Stimulated activated CD4-positive, alpha-beta T cell treated with anti-CD3 and anti-CD28 coated beads, Interleukin-12 subunit alpha, Interleukin-12 subunit beta, amount 100 ng/mL, for 48 hours (primary cell): ENCODE data around the gene BTBD17.

Experiments
- DNase-seq, 3 donors: peaks; one replicate each; pipeline ENCODE4 v3.0.0-alpha.2; 2020; ENCODE audit warnings: low read depth in 2 of 3, low spot score in 1 of 3

The BTBD17 gene

GRCh38 chr17:74362069-74362405 is 369 bp upstream of the BTBD17 start:
- DNase-seq: no peak

DNA sequence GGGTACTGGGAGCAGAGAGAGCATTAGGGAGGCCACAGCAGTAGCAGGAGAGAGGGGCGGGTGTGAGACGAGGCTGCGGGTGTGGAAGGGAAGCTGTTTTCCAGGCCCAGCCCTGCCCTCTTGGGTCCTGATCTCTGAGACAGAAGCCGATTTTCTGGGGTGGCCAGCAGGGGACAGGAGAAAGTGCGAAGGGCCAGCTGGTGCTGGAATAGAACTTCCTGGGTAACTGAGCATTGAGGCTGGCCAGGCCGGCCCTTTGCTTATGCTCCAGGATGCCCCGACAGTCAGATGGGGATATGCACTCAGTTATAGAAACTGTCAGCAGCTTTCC is 804 bp downstream of the BTBD17 start:
- DNase-seq: no peak

GRCh38 chr17:74359916-74360315 is 1.8 kb downstream of the BTBD17 start:
- DNase-seq: no peak

DNA sequence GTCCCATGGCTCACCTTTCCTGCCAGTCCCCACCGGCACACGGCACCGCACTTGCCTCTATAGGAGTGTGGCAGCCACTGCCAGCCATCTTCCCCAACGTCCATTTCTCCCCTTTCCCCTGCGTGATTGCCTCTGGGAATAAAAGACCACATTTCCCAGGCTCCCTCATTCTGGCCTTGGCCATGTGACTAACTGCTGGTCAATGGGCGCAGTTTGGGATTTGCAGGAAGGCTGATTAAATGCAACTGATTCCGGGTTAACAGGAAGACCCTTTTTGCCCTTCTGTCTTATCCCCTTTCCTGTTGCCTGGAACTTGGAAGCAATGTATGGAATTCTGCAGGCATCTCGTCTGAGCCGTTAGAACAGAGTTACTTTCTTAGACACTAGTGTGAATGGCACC is 3.0 kb downstream of the BTBD17 start:
- DNase-seq: no peak

- DNase-seq: no peak
These were observed 4.2 kb downstream of the BTBD17 start for GRCh38 chr17:74357466-74357809.

DNA sequence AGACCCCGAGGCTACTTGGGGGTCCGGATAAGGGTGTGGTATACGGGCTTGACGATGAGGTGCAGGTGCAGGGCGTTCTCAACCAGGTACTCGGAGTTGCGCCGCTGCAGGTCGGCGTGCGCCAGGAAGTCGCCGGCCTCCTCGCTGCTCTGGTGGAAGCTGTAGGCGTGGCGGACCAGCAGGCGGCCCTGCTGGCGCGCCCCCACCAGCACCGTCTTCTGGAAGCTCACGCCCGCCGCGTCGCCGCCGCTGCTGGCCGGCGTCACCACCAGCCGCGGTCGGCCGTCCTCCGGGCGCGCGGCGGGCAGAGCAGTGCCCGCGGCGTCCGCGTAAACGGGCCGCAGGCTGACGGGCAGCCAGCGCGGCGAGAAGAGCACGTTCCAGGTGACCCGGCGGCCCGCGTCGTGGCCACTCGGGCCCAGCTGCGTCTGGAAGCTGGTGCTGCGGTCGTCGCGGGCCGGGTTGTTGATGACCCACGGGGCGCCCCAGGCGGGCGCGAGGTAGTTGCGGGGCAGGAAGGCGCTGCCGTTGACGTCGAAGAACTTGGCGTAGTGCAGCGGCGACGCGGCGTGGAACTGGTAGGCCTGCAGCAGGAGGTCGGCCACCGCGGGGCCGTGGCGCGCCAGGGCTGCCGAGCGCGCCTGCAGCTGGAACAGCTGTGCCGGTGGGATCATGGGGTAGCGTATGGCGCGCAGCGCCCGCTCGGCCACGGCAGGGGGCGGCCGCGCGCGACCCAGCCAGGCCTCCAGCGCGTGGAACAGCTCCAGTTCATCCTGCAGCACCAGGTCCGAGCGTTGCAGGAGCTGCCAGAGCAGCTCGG is 4.8 kb downstream of the BTBD17 start:
- no peak for DNase-seq

GRCh38 chr17:74355065-74355464 is 6.6 kb downstream of the BTBD17 start:
- no peak for DNase-seq

GRCh38 chr17:74354561-74354960 is 7.1 kb downstream of the BTBD17 start:
- DNase-seq: no peak

GRCh38 chr17:74354123-74354522 is 7.5 kb downstream of the BTBD17 start:
- peak; percentile 58 to 63 (median 60) for DNase-seq

GRCh38 chr17:74353446-74354060 is 8.1 kb downstream of the BTBD17 start:
- DNase-seq: no peak

DNA sequence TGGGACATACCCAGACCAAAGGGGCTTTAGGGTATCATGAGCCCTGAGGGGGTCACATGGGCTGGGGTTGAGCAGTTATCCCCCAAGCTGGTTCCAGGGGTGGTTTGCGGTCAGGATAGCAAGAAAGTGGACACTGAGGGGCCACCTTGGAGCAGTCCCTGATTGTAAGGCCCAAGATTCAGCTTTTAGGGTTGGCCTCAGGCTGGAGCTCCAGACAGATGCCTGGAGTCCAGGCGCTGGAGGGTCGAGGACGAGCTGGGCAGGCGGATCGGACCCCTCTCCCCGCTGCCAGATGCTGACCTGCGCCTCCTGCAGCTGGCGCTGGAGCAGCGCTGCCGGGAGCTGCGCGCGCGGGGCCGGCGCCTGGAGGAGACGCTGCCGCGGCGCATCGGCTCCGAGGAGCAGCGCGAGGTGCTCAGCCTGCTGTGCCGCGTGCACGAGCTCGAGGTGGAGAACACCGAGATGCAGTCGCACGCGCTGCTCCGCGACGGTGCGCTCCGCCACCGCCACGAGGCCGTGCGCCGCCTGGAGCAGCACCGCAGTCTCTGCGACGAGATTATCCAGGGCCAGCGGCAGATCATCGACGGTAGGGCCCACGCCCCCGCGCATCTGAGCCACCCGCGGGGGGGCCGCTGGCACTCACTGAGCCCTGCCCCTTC is 10.0 kb downstream of the BTBD17 start:
- no peak for DNase-seq

DNA sequence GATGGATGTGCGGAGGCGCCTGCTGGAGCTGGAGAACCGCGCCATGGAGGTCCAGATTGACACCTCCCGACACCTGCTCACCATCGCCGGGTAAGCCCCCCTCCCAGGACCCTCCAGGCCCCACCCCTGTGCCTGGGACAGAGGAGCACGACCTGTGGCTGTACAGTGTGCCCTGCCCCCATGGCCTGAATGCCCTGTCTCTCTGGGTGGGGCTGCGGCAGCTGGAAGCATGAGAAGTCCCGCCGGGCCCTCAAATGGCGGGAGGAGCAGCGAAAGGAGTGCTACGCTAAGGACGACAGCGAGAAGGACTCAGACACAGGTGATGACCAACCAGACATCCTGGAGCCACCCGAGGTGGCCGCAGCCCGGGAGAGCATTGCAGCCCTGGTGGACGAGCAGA is 11.2 kb downstream of the BTBD17 start:
- DNase-seq: no peak

DNA sequence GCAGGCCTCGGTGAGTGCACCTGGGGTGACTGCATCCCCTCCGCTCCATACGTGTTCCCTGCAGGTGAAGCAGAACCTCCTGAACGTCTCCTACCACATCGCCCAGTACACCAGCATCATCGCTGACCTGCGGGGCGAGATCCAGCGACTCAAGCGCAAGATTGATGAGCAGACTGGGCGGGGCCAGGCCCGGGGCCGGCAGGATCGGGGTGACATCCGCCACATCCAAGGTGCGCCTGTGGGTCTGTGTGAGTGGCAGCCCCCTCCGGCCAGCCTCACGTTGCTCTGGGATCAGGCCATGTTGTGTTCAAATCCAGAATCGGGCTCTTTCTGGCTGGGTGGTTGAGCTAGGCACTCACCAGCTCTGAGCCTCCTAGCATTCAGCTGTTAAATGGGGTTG is 12.5 kb downstream of the BTBD17 start:
- no peak for DNase-seq

- no peak for DNase-seq
These were observed 14.0 kb downstream of the BTBD17 start for GRCh38 chr17:74347646-74348045.

- DNase-seq: no peak
These were observed 16.0 kb downstream of the BTBD17 start for GRCh38 chr17:74345433-74346241.

- no peak for DNase-seq
These were observed 17.0 kb downstream of the BTBD17 start for GRCh38 chr17:74344658-74345057.

GRCh38 chr17:74343526-74344284 is 18.0 kb downstream of the BTBD17 start:
- no peak for DNase-seq

- no peak for DNase-seq
These were observed 18.5 kb downstream of the BTBD17 start for GRCh38 chr17:74343121-74343520.

DNA sequence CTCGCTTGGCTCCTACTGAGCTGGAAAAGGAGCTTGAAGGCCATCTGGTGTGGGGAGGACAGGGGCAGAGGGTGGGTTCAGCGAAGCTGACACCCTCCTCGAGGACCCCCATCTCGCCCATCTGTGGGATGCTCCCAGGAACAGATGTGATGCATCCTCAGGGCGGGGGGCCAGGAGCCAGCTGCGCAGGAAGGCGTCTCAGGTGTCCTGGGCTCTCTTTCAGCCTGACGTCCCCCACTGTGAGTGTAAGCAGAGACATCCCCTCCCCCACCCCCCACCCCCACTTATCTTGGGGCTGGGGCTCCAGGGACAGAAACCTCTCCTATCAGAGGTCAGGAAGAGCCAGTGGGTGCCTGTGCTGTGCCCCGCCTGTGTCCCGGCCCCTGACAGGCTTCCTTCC is 19.4 kb downstream of the BTBD17 start:
- no peak for DNase-seq

DNA sequence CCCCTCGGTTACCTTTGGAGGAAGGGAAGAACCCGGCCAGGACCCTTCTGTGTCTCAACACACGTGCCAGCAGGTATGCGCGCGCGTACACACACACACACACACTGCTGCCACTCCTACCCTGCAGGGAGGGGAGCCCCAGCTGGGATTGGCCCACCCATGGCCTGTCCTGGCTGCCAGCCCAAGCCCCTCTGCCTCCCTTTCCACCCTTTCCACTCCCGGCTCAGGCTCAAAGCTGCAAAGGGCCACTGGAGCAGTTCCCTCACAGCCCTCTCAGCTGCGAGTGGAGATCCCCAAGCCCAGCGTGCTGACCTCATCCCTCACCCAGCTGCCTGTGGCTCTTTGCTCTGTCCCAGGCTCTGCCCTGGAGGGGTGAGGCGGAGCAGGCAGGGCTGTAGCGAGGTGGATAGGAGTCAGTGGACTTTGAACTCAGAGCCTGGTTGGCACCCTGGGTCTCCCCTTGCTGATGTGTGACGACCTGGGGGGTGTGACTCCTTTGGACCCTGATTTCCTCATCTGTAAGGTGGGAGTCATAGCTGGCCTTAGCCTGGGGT is 21.1 kb downstream of the BTBD17 start:
- no peak for DNase-seq
